ENCODE measurements around the gene RPS6KL1. TPM values are rescaled to one million over a fixed set of nuclear protein-coding genes. Genes with fewer than 3 reads are reported as not detected.

Gene RPS6KL1
- total RNA-seq, 1 donor from 2014 or later, result 20.5 TPM

- no peaks in the 10 kb centered on the region for H3K9me3 ChIP-seq (replicated peaks)
Observed at GRCh38 chr14:74863274-74863673, 59.8 kb downstream of the RPS6KL1 start.

GRCh38 chr14:74861734-74862090 lies 61.3 kb downstream of the RPS6KL1 start:
- Histone ChIP-seq H3K27ac (replicated peaks) (no peak overlapping the region), H3K9me3 (replicated peaks) (no peaks in the 10 kb centered on the region), H3K4me3 (no peak overlapping the region), H3K4me1 (peaks cover 11% of the 10 kb centered on the region), H3K27me3 (ENCODE audit: low read depth) (no peaks in the 10 kb centered on the region), H3K36me3 (no peaks in the 10 kb centered on the region)
- no peak for TF ChIP-seq CTCF (IDR thresholded peaks at IDR 0.05; ENCODE audit: borderline replicate concordance)
- intact Hi-C loops (cut with micrococcal nuclease), result no loop called here
- DNase-seq, result no peak

More at GRCh38 chr14:74863274-74863673, 59.8 kb downstream of the RPS6KL1 start:
- no peak for DNase-seq
- intact Hi-C loops (cut with micrococcal nuclease), result no loop called here
- H3K36me3 ChIP-seq, result no peaks in the 10 kb centered on the region
- H3K27me3 ChIP-seq (ENCODE audit: low read depth), result no peaks in the 10 kb centered on the region
- no peak overlapping the region for H3K4me3 ChIP-seq
- TF ChIP-seq CTCF (IDR thresholded peaks at IDR 0.05; ENCODE audit: borderline replicate concordance), result no peak
- peaks cover 11% of the 10 kb centered on the region for H3K4me1 ChIP-seq
- H3K27ac ChIP-seq (replicated peaks), result no peak overlapping the region

GRCh38 chr14:74860899-74861733 lies 61.9 kb downstream of the RPS6KL1 start:
- Histone ChIP-seq H3K27ac (replicated peaks) (no peak overlapping the region), H3K27me3 (ENCODE audit: low read depth) (no peaks in the 10 kb centered on the region), H3K36me3 (no peaks in the 10 kb centered on the region), H3K4me3 (no peak overlapping the region), H3K9me3 (replicated peaks) (no peaks in the 10 kb centered on the region), H3K4me1 (peaks cover 11% of the 10 kb centered on the region)
- DNase-seq, result peak; percentile 92
- peak; percentile 92 for TF ChIP-seq CTCF (IDR thresholded peaks at IDR 0.05; ENCODE audit: borderline replicate concordance)
- intact Hi-C loops (cut with micrococcal nuclease), result no loop called here

GRCh38 chr14:74859757-74860552 lies 63.1 kb downstream of the RPS6KL1 start:
- no peak for DNase-seq
- intact Hi-C loops (cut with micrococcal nuclease), result no loop called here
- Histone ChIP-seq H3K27ac (replicated peaks) (no peak overlapping the region), H3K4me3 (no peak overlapping the region), H3K36me3 (no peaks in the 10 kb centered on the region), H3K4me1 (peaks cover 20% of the 10 kb centered on the region), H3K27me3 (ENCODE audit: low read depth) (no peaks in the 10 kb centered on the region), H3K9me3 (replicated peaks) (no peaks in the 10 kb centered on the region)
- TF ChIP-seq CTCF (IDR thresholded peaks at IDR 0.05; ENCODE audit: borderline replicate concordance), result no peak

GRCh38 chr14:74858022-74858421 lies 65.0 kb downstream of the RPS6KL1 start:
- H3K4me3 ChIP-seq, result no peak overlapping the region
- H3K36me3 ChIP-seq, result no peaks in the 10 kb centered on the region
- H3K9me3 ChIP-seq (replicated peaks), result no peaks in the 10 kb centered on the region
- no peak overlapping the region for H3K27ac ChIP-seq (replicated peaks)
- H3K27me3 ChIP-seq (ENCODE audit: low read depth), result no peaks in the 10 kb centered on the region
- TF ChIP-seq CTCF (IDR thresholded peaks at IDR 0.05; ENCODE audit: borderline replicate concordance), result no peak
- intact Hi-C loops (cut with micrococcal nuclease), result no loop called here
- DNase-seq, result no peak
- H3K4me1 ChIP-seq, result peaks cover 20% of the 10 kb centered on the region

Data from left ventricle myocardium inferior (tissue), 1 donor.